ENCODE data around the gene UTS2B. TPM values are rescaled to one million over a fixed set of nuclear protein-coding genes. Genes with fewer than 3 reads are reported as not detected.

Gene UTS2B
- total and polyA plus RNA-seq, 8 donors, result 0.37 to 2.1 (median 0.72) TPM; not detected in 1

DNA sequence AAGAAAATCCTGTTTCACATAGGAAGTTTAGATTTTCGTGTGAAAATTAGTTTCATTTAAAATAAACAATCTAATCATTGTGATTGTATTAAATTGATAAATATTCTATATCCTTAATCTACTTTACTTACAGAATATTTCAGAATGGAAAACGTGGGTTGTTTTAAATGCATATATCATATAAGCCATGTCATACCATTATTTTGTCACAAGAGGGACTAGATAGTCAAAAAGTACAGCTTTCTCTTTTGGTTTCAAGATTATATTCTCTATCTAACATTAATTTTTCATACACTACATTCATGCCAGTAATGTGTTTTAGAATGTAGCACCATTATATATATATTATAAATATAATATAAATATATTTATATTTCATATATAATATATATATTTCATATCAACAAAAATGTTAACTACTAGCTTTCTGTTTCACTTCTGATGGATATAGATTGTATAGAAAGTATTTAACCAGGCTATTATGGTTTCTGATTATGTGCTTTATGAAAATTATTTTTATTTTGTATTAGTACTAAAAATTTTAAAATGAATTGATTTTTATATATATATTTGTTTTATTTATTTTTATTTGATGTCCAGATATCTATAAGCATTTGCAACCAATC is 86.0 kb downstream of the UTS2B start:
- Histone ChIP-seq H3K9me3 (no peaks in the 10 kb centered on the region), H3K4me3 (no peak overlapping the region), H3K27me3 (no peaks in the 10 kb centered on the region), H3K36me3 (no peaks in the 10 kb centered on the region), H3K27ac (no peak overlapping the region), H3K4me1 (no peaks in the 10 kb centered on the region)
- TF ChIP-seq, protein P1, sequence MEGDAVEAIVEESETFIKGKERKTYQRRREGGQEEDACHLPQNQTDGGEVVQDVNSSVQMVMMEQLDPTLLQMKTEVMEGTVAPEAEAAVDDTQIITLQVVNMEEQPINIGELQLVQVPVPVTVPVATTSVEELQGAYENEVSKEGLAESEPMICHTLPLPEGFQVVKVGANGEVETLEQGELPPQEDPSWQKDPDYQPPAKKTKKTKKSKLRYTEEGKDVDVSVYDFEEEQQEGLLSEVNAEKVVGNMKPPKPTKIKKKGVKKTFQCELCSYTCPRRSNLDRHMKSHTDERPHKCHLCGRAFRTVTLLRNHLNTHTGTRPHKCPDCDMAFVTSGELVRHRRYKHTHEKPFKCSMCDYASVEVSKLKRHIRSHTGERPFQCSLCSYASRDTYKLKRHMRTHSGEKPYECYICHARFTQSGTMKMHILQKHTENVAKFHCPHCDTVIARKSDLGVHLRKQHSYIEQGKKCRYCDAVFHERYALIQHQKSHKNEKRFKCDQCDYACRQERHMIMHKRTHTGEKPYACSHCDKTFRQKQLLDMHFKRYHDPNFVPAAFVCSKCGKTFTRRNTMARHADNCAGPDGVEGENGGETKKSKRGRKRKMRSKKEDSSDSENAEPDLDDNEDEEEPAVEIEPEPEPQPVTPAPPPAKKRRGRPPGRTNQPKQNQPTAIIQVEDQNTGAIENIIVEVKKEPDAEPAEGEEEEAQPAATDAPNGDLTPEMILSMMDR (IDR thresholded peaks at IDR 0.05), result peak; percentile 19 to 32
- ATAC-seq, result no peak
- intact Hi-C loops (cut with DNase I), result loop anchor here in 1 of 2 donors (10.0 kb wide), 1 partner anchor 140 kb away; no protein-coding TSS in a partner anchor
- peak in 1 of 4 donors; percentile 16 for DNase-seq

DNA sequence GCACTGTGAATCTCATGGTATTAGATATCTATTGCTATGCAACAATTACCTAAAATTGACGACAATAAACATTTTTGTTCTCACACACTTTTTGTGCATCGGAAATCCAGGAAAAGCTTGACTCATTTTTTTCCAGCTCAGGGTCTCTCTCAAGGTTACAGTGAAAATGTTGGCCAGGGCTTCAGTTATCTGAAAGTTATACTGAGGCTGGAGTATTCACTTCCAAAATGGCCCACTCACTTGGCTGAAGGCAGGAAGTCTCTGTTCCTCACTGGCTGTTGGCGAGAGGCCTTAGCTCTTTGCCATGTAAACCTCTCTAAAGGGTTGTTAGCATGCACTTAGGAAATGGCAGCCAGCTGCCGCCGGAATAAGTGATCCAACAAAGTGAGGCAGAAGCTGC is 89.8 kb downstream of the UTS2B start:
- Histone ChIP-seq H3K9me3 (no peaks in the 10 kb centered on the region), H3K36me3 (no peaks in the 10 kb centered on the region), H3K4me3 (no peak overlapping the region), H3K27ac (no peak overlapping the region), H3K4me1 (no peaks in the 10 kb centered on the region), H3K27me3 (no peaks in the 10 kb centered on the region)
- intact Hi-C loops (cut with DNase I), result loop anchor here in 1 of 2 donors (10.0 kb wide), 1 partner anchor 144 kb away; no protein-coding TSS in a partner anchor
- ATAC-seq, result no peak
- TF ChIP-seq, protein P1 (IDR thresholded peaks at IDR 0.05), result no peak
- no peak for DNase-seq

DNA sequence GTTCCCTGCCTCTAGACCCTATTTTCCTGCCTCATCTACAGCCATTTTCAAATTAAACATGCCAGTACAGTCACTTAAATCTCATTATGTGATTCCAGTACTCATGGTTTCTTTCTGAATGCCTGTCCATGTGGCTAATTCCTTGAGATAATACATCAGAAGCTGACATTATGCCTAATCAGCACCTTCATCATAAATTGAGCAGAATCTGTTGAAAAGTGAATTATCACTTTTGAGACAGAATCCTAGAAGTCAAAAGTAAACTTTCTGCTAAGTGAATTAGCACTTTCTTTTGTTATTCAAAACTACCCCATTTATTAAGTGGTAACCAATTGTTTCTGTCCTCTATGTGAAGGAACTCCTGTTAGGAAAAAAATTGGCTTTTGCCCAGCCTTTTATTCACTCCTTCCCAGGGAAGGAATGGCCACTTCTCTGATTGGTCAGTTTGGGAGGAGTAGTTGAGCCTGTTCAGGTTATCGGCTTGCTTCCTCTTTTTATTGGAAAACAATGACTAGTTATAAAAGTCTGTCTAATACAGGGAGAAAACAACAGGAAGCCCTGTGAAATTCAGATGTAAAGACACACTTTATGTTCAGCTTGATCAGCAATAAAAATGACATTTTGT is 90.8 kb downstream of the UTS2B start:
- Histone ChIP-seq H3K4me1 (no peaks in the 10 kb centered on the region), H3K27ac (no peak overlapping the region), H3K27me3 (no peaks in the 10 kb centered on the region), H3K9me3 (no peaks in the 10 kb centered on the region), H3K4me3 (no peak overlapping the region), H3K36me3 (no peaks in the 10 kb centered on the region)
- ATAC-seq, result no peak
- intact Hi-C loops (cut with DNase I), result loop anchor here in 1 of 2 donors (10.0 kb wide), 1 partner anchor 145 kb away; no protein-coding TSS in a partner anchor
- DNase-seq, result no peak
- TF ChIP-seq, protein P1 (IDR thresholded peaks at IDR 0.05), result no peak

DNA sequence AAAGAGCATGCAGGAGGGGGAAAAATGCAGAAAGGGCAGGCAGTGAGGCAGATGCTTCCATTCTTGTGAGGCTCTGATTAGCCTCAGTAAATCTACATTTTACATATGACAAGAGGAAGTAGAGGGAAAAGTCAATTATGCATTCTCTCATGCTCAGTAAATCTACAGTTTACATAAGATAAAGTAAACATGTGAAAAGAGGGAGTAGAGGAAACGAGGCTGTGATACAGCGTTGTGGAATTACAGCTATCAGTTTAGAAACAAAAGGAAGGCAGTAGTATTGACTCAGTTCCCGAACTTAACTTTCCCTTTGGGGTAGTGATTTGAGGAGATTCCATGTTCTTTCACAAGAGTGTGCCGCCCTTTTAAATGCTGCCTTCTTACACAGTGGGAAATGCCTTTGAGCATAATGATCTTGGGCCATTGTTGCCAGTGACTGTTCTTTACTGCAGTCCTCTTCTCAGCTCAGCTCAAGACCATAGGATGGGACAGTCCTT is 92.0 kb downstream of the UTS2B start:
- intact Hi-C loops (cut with DNase I), result no loop called here
- no peak for DNase-seq
- no peak for ATAC-seq
- Histone ChIP-seq H3K4me3 (no peak overlapping the region), H3K27ac (no peak overlapping the region), H3K4me1 (no peaks in the 10 kb centered on the region), H3K36me3 (no peaks in the 10 kb centered on the region), H3K9me3 (no peaks in the 10 kb centered on the region), H3K27me3 (no peaks in the 10 kb centered on the region)
- TF ChIP-seq, protein P1 (IDR thresholded peaks at IDR 0.05), result no peak

Measured in left lung (tissue), 10 donors.